ENCODE results near the gene CATSPERZ. TPM values are rescaled to one million over a fixed set of nuclear protein-coding genes. Genes with fewer than 3 reads are reported as not detected.

Gene CATSPERZ
- total RNA-seq, 5 donors from 2014 or later (not counting 1 experiment from before 2014, with no cell fraction given): 0.40 TPM; not detected in 4

DNA sequence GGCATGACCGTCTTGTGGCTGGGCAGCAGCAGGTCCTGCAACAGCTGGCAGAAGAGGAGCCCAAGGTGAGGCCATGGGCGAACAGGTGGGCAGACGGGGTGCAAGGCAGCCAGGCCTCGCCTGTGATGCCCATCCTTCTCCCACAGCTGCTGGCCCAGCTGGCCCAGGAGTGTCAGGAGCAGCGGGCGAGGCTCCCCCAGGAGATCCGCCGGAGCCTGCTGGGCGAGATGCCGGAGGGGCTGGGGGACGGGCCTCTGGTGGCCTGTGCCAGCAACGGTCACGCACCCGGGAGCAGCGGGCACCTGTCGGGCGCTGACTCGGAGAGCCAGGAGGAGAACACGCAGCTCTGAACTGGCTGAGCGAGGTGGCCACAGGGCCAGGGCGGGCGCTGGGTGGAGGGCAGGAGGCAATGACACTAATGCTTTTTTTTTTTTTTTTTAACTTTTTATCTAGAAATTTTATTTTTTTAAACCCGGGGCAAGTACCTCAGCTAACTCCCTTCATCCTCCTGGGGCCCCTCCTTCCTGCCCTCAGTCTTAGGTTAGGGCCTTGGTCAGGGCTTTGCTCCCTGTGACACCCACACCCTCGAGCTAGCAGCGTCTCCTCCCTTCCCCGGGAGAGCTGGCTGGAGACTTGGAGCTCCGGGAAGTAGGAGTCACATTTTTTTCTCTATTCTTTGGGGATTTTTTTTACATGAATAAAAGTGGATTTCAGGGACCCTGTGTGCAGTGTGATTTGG, 32.8 kb upstream of the CATSPERZ start:
- peak overlapping the region in 2 of 3 donors; percentile 21 to 95 for H3K4me3 Mint-ChIP-seq
- Histone ChIP-seq H3K4me1 (ENCODE audit: control insufficient read depth in 1 of 2, extremely low read depth in 1 of 2, insufficient read depth in 2 of 2, low read length in 2 of 2) (peaks cover 5 to 39% of the 10 kb centered on the region in 2 experiments), H3K4me3 (ENCODE audit: control insufficient read depth in 1 of 2, extremely low read depth in 1 of 2, low read length in 1 of 2) (no peak overlapping the region), H3K27me3 (replicated peaks in 1 of 2; ENCODE audit: control insufficient read depth in 2 of 2, extremely low read depth in 1 of 2, insufficient read depth in 2 of 2, low read length in 1 of 2) (no peaks in the 10 kb centered on the region), H3K27ac (ENCODE audit: low read length) (peak overlapping the region; percentile 23), H3K9me3 (no peaks in the 10 kb centered on the region), H3K36me3 (ENCODE audit: control insufficient read depth in 2 of 2, extremely low read depth in 1 of 2, insufficient read depth in 1 of 2, low read length in 1 of 2) (peaks cover 0 to 2% of the 10 kb centered on the region in 2 donors)
- POLR2A ChIA-PET: interaction anchor here in 1 of 2 donors (0.6 kb wide), 1 partner anchor 59 kb away, joined by 4 read pairs; no protein-coding TSS in a partner anchor
- H3K4me1 Mint-ChIP-seq: peaks cover 22 to 31% (median 25%) of the 10 kb centered on the region in 3 donors
- no peaks in the 10 kb centered on the region for H3K9me3 Mint-ChIP-seq
- CTCF ChIA-PET: no interaction called here
- WGBS (ENCODE audit: insufficient coverage): 95% methylated on average over 18 of the region's 27 CpGs
- peak overlapping the region; percentile 84 to 94 for H3K27ac Mint-ChIP-seq
- H3K36me3 Mint-ChIP-seq: peaks cover 2% of the 10 kb centered on the region
- no peak for DNase-seq
- no peaks in the 10 kb centered on the region for H3K27me3 Mint-ChIP-seq
- no peak for ATAC-seq (replicated peaks in 1 of 4)

DNA sequence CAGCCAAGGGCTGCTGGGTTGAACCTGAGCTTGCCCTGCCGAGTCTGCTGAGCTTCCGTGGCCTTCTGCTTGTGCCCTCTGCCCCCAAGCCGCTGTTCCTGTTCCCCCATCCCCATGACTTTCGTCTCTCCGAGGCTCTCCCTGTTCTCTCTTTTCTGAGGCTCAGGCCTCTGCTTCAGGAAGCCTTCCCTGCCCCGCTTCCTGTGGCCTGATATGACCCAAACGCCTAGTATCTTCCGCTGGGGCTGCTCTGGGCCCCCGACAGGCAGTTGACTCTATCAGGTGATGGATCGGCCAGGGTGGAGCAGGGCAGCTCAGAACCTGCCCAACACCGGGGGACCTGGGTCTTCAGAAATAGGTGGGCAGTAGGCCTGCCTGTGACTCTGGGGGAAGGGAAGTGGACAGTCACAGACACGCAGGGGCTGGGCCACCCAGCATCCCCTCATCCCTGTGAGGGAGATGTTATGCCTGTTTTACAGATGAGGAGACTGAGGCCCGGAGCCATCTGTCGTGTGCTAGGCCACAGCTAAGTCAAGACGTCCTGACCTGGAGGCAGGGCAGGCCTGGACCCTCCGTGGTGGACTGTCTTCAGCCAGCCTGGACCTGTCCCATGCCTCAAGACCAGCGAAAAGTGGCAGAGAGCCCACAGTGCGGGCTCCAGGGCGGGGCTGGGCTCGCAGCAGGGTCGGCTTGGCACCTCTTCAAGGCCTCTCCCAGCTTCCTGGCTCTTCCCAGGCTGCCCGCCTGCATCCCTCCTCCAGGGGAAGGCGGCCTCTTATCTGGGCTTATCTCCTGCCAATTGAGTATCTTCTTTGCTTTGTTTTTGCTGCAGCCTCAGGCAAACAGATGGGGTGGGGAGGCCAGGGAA, 31.9 kb upstream of the CATSPERZ start:
- H3K27ac Mint-ChIP-seq: peak overlapping the region; percentile 94 to 95

DNA sequence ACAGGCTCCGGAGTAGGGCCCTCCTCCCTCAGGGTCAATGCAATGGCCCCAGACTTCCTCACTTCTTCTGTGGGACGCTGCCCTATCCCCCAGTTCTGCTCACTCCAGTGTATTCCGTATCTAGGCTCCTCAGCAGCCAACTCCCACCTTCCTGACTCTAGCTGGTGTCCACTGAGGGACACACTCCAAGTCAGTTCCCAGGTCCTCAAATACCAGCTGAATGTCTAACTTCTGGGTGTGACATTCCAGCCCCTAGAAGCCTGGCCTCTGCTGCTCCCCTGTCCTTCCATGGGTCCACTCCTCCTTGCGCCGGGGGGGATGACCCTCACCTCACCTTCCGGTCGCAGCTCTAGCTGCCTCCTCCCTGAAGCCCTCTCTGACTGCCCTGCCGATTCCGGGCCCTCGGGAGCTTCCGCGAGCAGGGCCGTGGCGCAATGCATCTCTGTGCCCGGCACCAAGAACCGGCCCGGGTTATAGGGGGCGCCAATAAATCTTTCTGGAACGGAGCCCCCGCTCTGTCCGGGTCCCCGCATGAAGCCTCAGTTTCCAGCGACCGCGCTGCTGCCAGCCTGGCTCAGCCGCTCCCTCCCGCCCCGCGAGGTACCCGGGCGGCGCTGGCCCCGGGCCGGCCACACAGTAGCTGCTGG, 31.1 kb upstream of the CATSPERZ start:
- H3K27ac Mint-ChIP-seq: peak overlapping the region; percentile 95
- peaks cover 22 to 31% (median 23%) of the 10 kb centered on the region in 3 donors for H3K4me1 Mint-ChIP-seq
- WGBS (ENCODE audit: insufficient coverage): 3% methylated on average over 33 of the region's 34 CpGs
- Histone ChIP-seq H3K36me3 (ENCODE audit: control insufficient read depth in 2 of 2, extremely low read depth in 1 of 2, insufficient read depth in 1 of 2, low read length in 1 of 2) (peaks cover 0 to 4% of the 10 kb centered on the region in 2 donors), H3K4me1 (ENCODE audit: control insufficient read depth in 1 of 2, extremely low read depth in 1 of 2, insufficient read depth in 2 of 2, low read length in 2 of 2) (peaks cover 5 to 41% of the 10 kb centered on the region in 2 experiments), H3K9me3 (no peaks in the 10 kb centered on the region), H3K27ac (ENCODE audit: low read length) (peak overlapping the region; percentile 95), H3K27me3 (replicated peaks in 1 of 2; ENCODE audit: control insufficient read depth in 2 of 2, extremely low read depth in 1 of 2, insufficient read depth in 2 of 2, low read length in 1 of 2) (no peaks in the 10 kb centered on the region), H3K4me3 (ENCODE audit: control insufficient read depth in 1 of 2, extremely low read depth in 1 of 2, low read length in 1 of 2) (peak overlapping the region; percentile 88 to 90)
- DNase-seq: peak in 5 of 35 experiments; percentile 14 to 54 (median 30)
- peak overlapping the region; percentile 92 to 95 (median 93) for H3K4me3 Mint-ChIP-seq
- H3K36me3 Mint-ChIP-seq: no peaks in the 10 kb centered on the region
- peak; percentile 0 to 13 (median 5) for ATAC-seq (replicated peaks in 1 of 4)
- no peaks in the 10 kb centered on the region for H3K27me3 Mint-ChIP-seq
- POLR2A ChIA-PET: no interaction called here
- no peaks in the 10 kb centered on the region for H3K9me3 Mint-ChIP-seq
- CTCF ChIA-PET: interaction anchor here (0.5 to 2.5 kb wide), 7 partner anchors 11 to 519 kb away, joined by 3 to 7 read pairs (median 3); partner anchors contain the start of gene GPR137 (in 1 of the 2)

More for the DNA sequence above, 31.9 kb upstream of the CATSPERZ start:
- Mint-ChIP-seq H3K27me3 (no peaks in the 10 kb centered on the region), H3K4me1 (peaks cover 22 to 31% (median 23%) of the 10 kb centered on the region in 3 donors), H3K9me3 (no peaks in the 10 kb centered on the region), H3K4me3 (peak overlapping the region; percentile 92 to 95 (median 93)), H3K36me3 (no peaks in the 10 kb centered on the region)
- ATAC-seq (replicated peaks in 1 of 4): no peak
- H3K27ac ChIP-seq (ENCODE audit: low read length): peak overlapping the region; percentile 95
- H3K36me3 ChIP-seq (ENCODE audit: control insufficient read depth in 2 of 2, extremely low read depth in 1 of 2, insufficient read depth in 1 of 2, low read length in 1 of 2): peaks cover 0 to 4% of the 10 kb centered on the region in 2 donors
- CTCF ChIA-PET: interaction anchor here (0.6 to 2.5 kb wide), 5 partner anchors 10 to 64 kb away, joined by 3 to 7 read pairs (median 3); no protein-coding TSS in a partner anchor
- WGBS (ENCODE audit: insufficient coverage): 71% methylated on average over 19 of the region's 23 CpGs
- DNase-seq: no peak
- peaks cover 5 to 41% of the 10 kb centered on the region in 2 experiments for H3K4me1 ChIP-seq (ENCODE audit: control insufficient read depth in 1 of 2, extremely low read depth in 1 of 2, insufficient read depth in 2 of 2, low read length in 2 of 2)
- H3K9me3 ChIP-seq: no peaks in the 10 kb centered on the region
- no peaks in the 10 kb centered on the region for H3K27me3 ChIP-seq (replicated peaks in 1 of 2; ENCODE audit: control insufficient read depth in 2 of 2, extremely low read depth in 1 of 2, insufficient read depth in 2 of 2, low read length in 1 of 2)
- POLR2A ChIA-PET: interaction anchor here in 1 of 2 donors (0.6 kb wide), 1 partner anchor 60 kb away, joined by 4 read pairs; no protein-coding TSS in a partner anchor
- H3K4me3 ChIP-seq (ENCODE audit: control insufficient read depth in 1 of 2, extremely low read depth in 1 of 2, low read length in 1 of 2): peak overlapping the region; percentile 88 to 90

DNA sequence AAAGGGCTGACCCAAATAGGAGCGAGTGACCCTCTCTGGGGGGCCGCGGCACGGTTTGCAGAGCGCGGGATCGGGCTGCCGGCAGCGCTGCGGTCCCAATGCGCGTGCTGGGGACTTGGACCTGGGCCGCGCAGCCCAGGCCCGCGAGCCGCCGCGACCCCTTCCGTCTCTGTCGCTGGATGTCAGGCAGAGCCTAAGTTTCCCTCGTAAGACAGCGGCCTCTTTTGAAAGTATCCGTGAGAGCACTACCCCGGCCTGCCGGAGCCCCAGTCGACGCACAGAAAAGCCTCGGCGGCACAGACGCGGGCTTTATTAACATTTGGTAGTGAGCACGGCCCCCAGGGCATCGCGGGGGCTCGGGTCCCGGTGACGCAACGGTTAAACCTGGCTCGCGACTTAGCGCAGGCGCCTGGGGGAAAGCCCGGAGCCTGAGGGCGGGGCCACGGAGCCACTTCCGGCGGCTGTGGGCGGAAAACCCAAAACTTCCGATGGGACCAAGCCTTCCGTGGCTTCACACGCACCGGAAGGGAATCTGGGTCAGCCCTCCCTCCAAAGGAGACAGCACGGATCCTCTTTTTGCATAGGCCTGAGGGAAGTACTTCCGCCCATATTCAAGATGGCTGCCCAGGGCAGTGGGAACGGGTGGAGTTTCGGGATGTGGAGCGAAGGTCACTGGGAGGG, 30.5 kb upstream of the CATSPERZ start:
- WGBS (ENCODE audit: insufficient coverage): under 1% methylated on average over 58 of the region's 58 CpGs
- POLR2A ChIA-PET: interaction anchor here in 1 of 2 donors (1.1 to 1.7 kb wide), 3 partner anchors 15 to 84 kb away, joined by 3 to 5 read pairs (median 4); partner anchors contain the start of genes PRDX5, STIP1 and TRMT112
- Histone ChIP-seq H3K4me3 (ENCODE audit: control insufficient read depth in 1 of 2, extremely low read depth in 1 of 2, low read length in 1 of 2) (peak overlapping the region; percentile 88 to 90), H3K4me1 (ENCODE audit: control insufficient read depth in 1 of 2, extremely low read depth in 1 of 2, insufficient read depth in 2 of 2, low read length in 2 of 2) (peaks cover 5 to 41% of the 10 kb centered on the region in 2 experiments), H3K27ac (ENCODE audit: low read length) (peak overlapping the region; percentile 95), H3K9me3 (no peaks in the 10 kb centered on the region), H3K36me3 (ENCODE audit: control insufficient read depth in 2 of 2, extremely low read depth in 1 of 2, insufficient read depth in 1 of 2, low read length in 1 of 2) (peaks cover 0 to 4% of the 10 kb centered on the region in 2 donors), H3K27me3 (replicated peaks in 1 of 2; ENCODE audit: control insufficient read depth in 2 of 2, extremely low read depth in 1 of 2, insufficient read depth in 2 of 2, low read length in 1 of 2) (no peaks in the 10 kb centered on the region)
- CTCF ChIA-PET: interaction anchor here (0.5 to 2.5 kb wide), 8 partner anchors 15 to 519 kb away, joined by 3 to 7 read pairs (median 3); partner anchors contain the start of genes BAD (in 1 of the 2) and GPR137 (in 1 of the 2)
- peak; percentile 95 to 99 (median 97) for DNase-seq
- Mint-ChIP-seq H3K27ac (peak overlapping the region; percentile 95 to 97), H3K4me1 (peaks cover 22 to 31% (median 23%) of the 10 kb centered on the region in 3 donors), H3K4me3 (peak overlapping the region; percentile 92 to 95 (median 93)), H3K9me3 (no peaks in the 10 kb centered on the region), H3K27me3 (no peaks in the 10 kb centered on the region), H3K36me3 (no peaks in the 10 kb centered on the region)
- peak; percentile 73 to 80 (median 79) for ATAC-seq (replicated peaks in 1 of 4)

DNA sequence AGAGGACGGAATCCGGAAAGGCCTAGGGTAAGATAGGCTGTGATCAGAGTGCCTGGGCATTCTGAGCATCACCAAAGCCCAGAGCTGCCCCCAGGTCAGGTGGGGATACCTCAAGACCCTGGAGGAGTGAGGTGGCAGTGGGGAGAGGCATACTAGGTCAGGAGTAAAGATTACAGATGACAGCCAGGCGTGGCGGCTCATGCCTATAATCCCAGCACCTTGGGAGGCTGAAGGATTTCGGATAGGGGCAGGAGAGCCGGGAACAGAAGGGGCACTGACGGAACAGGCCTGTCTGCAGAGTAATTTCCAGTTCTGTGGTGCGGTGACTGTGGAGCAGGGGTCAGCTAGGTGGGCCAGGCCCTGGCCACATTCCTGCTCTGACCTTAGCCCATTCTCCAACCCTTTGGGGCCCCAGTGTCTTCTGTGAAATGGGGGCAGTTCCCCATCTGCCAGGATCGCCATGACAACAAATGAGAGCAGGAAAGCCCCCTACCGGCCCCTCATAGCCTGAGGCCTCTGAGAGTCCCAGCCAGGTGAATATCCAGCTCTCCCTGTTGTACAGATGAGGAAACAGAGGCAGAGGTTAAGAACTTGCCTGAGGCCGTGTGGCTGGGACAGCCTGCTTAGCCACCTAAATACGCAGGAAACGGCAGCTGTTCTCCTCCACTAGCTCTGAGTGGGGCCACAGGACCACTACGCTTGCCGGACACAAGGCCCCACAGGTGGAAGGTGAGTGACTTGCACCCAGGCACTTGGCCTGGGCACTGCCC, 24.9 kb upstream of the CATSPERZ start:
- no peak overlapping the region for H3K27ac ChIP-seq (ENCODE audit: low read length)
- Mint-ChIP-seq H3K36me3 (peaks cover 6% of the 10 kb centered on the region), H3K9me3 (no peaks in the 10 kb centered on the region), H3K27me3 (no peaks in the 10 kb centered on the region), H3K4me1 (peaks cover 5 to 9% (median 7%) of the 10 kb centered on the region in 3 donors), H3K4me3 (no peak overlapping the region), H3K27ac (no peak overlapping the region)
- ATAC-seq (replicated peaks in 1 of 4) (no peak), DNase-seq (no peak)
- H3K27me3 ChIP-seq (replicated peaks in 1 of 2; ENCODE audit: control insufficient read depth in 2 of 2, extremely low read depth in 1 of 2, insufficient read depth in 2 of 2, low read length in 1 of 2): no peaks in the 10 kb centered on the region
- no peaks in the 10 kb centered on the region for H3K9me3 ChIP-seq
- CTCF ChIA-PET: no interaction called here
- H3K36me3 ChIP-seq (ENCODE audit: control insufficient read depth in 2 of 2, extremely low read depth in 1 of 2, insufficient read depth in 1 of 2, low read length in 1 of 2): peaks cover 6 to 18% of the 10 kb centered on the region in 2 donors
- WGBS (ENCODE audit: insufficient coverage): 99% methylated on average over 10 of the region's 15 CpGs
- POLR2A ChIA-PET: interaction anchor here in 1 of 2 donors (0.7 kb wide), 1 partner anchor 9 kb away, joined by 6 read pairs; the partner anchor contains the start of gene BAD
- H3K4me1 ChIP-seq (ENCODE audit: control insufficient read depth in 1 of 2, extremely low read depth in 1 of 2, insufficient read depth in 2 of 2, low read length in 2 of 2): peaks cover 0 to 19% of the 10 kb centered on the region in 2 experiments
- no peak overlapping the region for H3K4me3 ChIP-seq (ENCODE audit: control insufficient read depth in 1 of 2, extremely low read depth in 1 of 2, low read length in 1 of 2)
